OCI-LY3 (cell line): Measurements from ENCODE around the gene HSDL2.

Experiments
- H2AFZ ChIP-seq: fragments of 200-600, 300-600 bp; shearing (Covaris generic); 2 replicates; pipeline ENCODE4 v1.6.0; 2014; ENCODE audit warnings: antibody characterized with exemption, low read depth, low read length
- H3K27ac ChIP-seq: fragments of 200-600, 300-600 bp; sonication (generic); 2 replicates; pipeline ENCODE4 v1.5.1; 2014; ENCODE audit warnings: mild to moderate bottlenecking, low read length, moderate library complexity, mixed read lengths
- H3K27me3 ChIP-seq: fragments of 200-600, 300-600 bp; sonication (generic); 2 replicates; pipeline ENCODE4 v1.6.1; 2014; ENCODE audit warnings: low read depth, low read length, mixed read lengths
- H3K36me3 ChIP-seq: fragments of 200-600, 300-600 bp; sonication (generic); replicated peaks from 2 replicates; pipeline ENCODE3; 2014; ENCODE audit warnings: low read depth, low read length, mixed read lengths
- H3K4me1 ChIP-seq: fragments of 300-600, 200-600 bp; sonication (generic); 2 replicates; pipeline ENCODE4 v1.6.1; 2014; ENCODE audit warnings: low read length, mixed read lengths
- H3K4me2 ChIP-seq: fragments of 200-600, 300-600 bp; sonication (generic); 2 replicates; pipeline ENCODE4 v1.6.1; 2014; ENCODE audit warnings: low read length, mixed read lengths
- H3K4me3 ChIP-seq: fragments of 300-600, 200-600 bp; sonication (generic); 2 replicates; pipeline ENCODE4 v1.5.1; 2014; ENCODE audit warnings: antibody characterized with exemption, mild to moderate bottlenecking, low read length, moderate library complexity
- H3K79me2 ChIP-seq: fragments of 300-600, 200-600 bp; shearing (Covaris generic); 2 replicates; pipeline ENCODE4 v1.6.1; 2014; ENCODE audit warnings: mild to moderate bottlenecking, low read length, mixed read lengths
- H3K9ac ChIP-seq: fragments of 300-600, 200-600 bp; shearing (Covaris generic); 2 replicates; pipeline ENCODE4 v1.6.0; 2014; ENCODE audit warnings: mild to moderate bottlenecking, low read length, moderate library complexity
- H3K9me3 ChIP-seq: fragments of 200-600, 300-600 bp; shearing (Covaris generic); 2 replicates; pipeline ENCODE4 v1.6.1; 2014; ENCODE audit warnings: low read length, mixed read lengths; ENCODE audit not compliant: insufficient read depth
- H4K20me1 ChIP-seq: fragments of 200-600, 300-600 bp; sonication (generic); 2 replicates; pipeline ENCODE4 v1.6.1; 2016; ENCODE audit warnings: low read length, mixed read lengths; ENCODE audit not compliant: insufficient read depth
- CTCF ChIP-seq: fragments of 200-600, 300-600 bp; sonication (generic); IDR thresholded peaks from 2 replicates; pipeline ENCODE4 v1.5.1; 2014; ENCODE audit warnings: antibody characterized with exemption, low read length, low read depth
- EZH2phosphoT487 ChIP-seq: fragments of 200-600 bp; shearing (Covaris generic); IDR thresholded peaks from 2 replicates; pipeline ENCODE4 v1.6.1; 2018; ENCODE audit warnings: antibody characterized with exemption, mixed run types, low read depth

The HSDL2 gene

DNA sequence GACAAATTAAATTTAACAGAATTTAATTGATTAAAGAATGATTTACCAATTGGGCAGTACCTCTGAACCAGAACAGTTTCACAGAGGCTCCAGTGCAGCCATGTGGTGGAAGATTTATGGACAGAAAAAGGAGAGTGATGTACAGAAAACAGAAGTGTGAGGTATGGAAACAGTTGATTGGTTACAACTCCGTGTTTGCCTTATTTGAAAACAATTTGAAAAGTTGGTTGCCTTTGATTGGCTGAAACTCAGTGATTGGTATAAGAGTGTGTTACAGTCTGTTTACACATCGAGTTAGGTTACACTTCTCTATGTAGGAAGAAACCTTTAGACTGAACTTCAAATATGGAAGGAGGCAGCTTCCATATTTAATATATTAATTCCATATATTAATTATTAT is 136.9 kb downstream of the HSDL2 start:
- Histone ChIP-seq H3K4me2 (no peak overlapping the region), H3K4me1 (peaks cover 14% of the 10 kb centered on the region), H3K36me3 (no peaks in the 10 kb centered on the region), H3K9ac (no peak overlapping the region), H2AFZ (no peak overlapping the region), H3K27me3 (no peaks in the 10 kb centered on the region), H3K4me3 (no peak overlapping the region), H4K20me1 (peaks cover 17% of the 10 kb centered on the region), H3K9me3 (no peaks in the 10 kb centered on the region), H3K27ac (no peak overlapping the region), H3K79me2 (peaks cover 4% of the 10 kb centered on the region; the same call in 1 of the 2 replicates)
- TF ChIP-seq EZH2phosphoT487 (no peak), CTCF (no peak)

- H3K27ac ChIP-seq = no peak overlapping the region
- H3K79me2 ChIP-seq = peaks cover 17% of the 10 kb centered on the region
- TF ChIP-seq CTCF (no peak), EZH2phosphoT487 (no peak)
- H3K4me1 ChIP-seq = peaks cover 14% of the 10 kb centered on the region
- no peak overlapping the region for H3K4me3 ChIP-seq
- H2AFZ ChIP-seq = no peak overlapping the region
- 0 out of 2 replicates have a peak overlapping the region, but pooled peaks have one; percentile 1 for H3K4me2 ChIP-seq
- no peak overlapping the region for H3K9ac ChIP-seq
- no peaks in the 10 kb centered on the region for H3K27me3 ChIP-seq
- peaks cover 22% of the 10 kb centered on the region for H4K20me1 ChIP-seq
- no peaks in the 10 kb centered on the region for H3K9me3 ChIP-seq
- no peaks in the 10 kb centered on the region for H3K36me3 ChIP-seq
Measured at GRCh38 chr9:112520069-112520468, 140.2 kb downstream of the HSDL2 start.

- no peak overlapping the region for H3K9ac ChIP-seq
- H3K9me3 ChIP-seq = no peaks in the 10 kb centered on the region
- peaks cover 17% of the 10 kb centered on the region for H3K79me2 ChIP-seq
- H3K4me3 ChIP-seq = no peak overlapping the region
- no peak overlapping the region for H2AFZ ChIP-seq
- no peaks in the 10 kb centered on the region for H3K27me3 ChIP-seq
- peak overlapping the region; percentile 13; the same call in 1 of the 2 replicates for H3K4me2 ChIP-seq
- no peak for TF ChIP-seq CTCF
- TF ChIP-seq EZH2phosphoT487 = no peak
- no peaks in the 10 kb centered on the region for H3K36me3 ChIP-seq
- H3K27ac ChIP-seq = no peak overlapping the region
- H4K20me1 ChIP-seq = peaks cover 22% of the 10 kb centered on the region
- peaks cover 14% of the 10 kb centered on the region for H3K4me1 ChIP-seq
Measured at GRCh38 chr9:112520656-112521055, 140.7 kb downstream of the HSDL2 start.
